Measurements from ENCODE around the gene ILKAP. TPM values are rescaled to one million over a fixed set of nuclear protein-coding genes. Genes with fewer than 3 reads are reported as not detected.

ILKAP gene
- total RNA-seq, 1 experiment from 2014 or later: 31.6 TPM

- no TSS peak for BruUV-seq (replicated peaks)
- Mint-ChIP-seq H3K36me3 (ENCODE audit: insufficient read depth, unreplicated experiment) (no peaks in the 10 kb centered on the region), H3K27me3 (ENCODE audit: insufficient read depth, unreplicated experiment) (no peaks in the 10 kb centered on the region), H3K27ac (ENCODE audit: unreplicated experiment) (no peak overlapping the region), H3K9me3 (ENCODE audit: unreplicated experiment) (no peaks in the 10 kb centered on the region), H3K4me3 (ENCODE audit: unreplicated experiment) (no peak overlapping the region), H3K4me1 (ENCODE audit: low read depth, unreplicated experiment) (no peaks in the 10 kb centered on the region)
- H3K9me3 ChIP-seq: no peaks in the 10 kb centered on the region
- TF ChIP-seq CTCF (IDR thresholded peaks at IDR 0.05; ENCODE audit: insufficient read depth in 1 of 2, low read depth in 1 of 2, low read length in 1 of 2, severe bottlenecking in 1 of 2, unreplicated experiment in 1 of 2): no peak
- H3K4me3 ChIP-seq (ENCODE audit: low read depth, low read length): no peak overlapping the region
- intact Hi-C loops (cut with micrococcal nuclease; ENCODE audit: unreplicated experiment): no loop called here
- POLR2A ChIA-PET: no interaction called here
- no peak for DNase-seq
- CTCF ChIA-PET: no interaction called here
- H3K27me3 ChIP-seq (replicated peaks; ENCODE audit: control insufficient read depth, insufficient read depth, low read length): no peaks in the 10 kb centered on the region
- no peaks in the 10 kb centered on the region for H3K36me3 ChIP-seq (ENCODE audit: control insufficient read depth, insufficient read depth, low read length)
- no peaks in the 10 kb centered on the region for H3K4me1 ChIP-seq
These were observed 63.5 kb downstream of the ILKAP start for GRCh38 chr2:238140040-238140439.

GRCh38 chr2:238139196-238140039 lies 64.1 kb downstream of the ILKAP start:
- intact Hi-C loops (cut with micrococcal nuclease; ENCODE audit: unreplicated experiment): no loop called here
- TF ChIP-seq CTCF (IDR thresholded peaks at IDR 0.05; ENCODE audit: insufficient read depth in 1 of 2, low read depth in 1 of 2, low read length in 1 of 2, severe bottlenecking in 1 of 2, unreplicated experiment in 1 of 2): peak in 1 of 2 experiments; percentile 22
- Histone ChIP-seq H3K36me3 (ENCODE audit: control insufficient read depth, insufficient read depth, low read length) (no peaks in the 10 kb centered on the region), H3K4me1 (no peaks in the 10 kb centered on the region), H3K9me3 (no peaks in the 10 kb centered on the region), H3K27me3 (replicated peaks; ENCODE audit: control insufficient read depth, insufficient read depth, low read length) (no peaks in the 10 kb centered on the region), H3K4me3 (ENCODE audit: low read depth, low read length) (no peak overlapping the region)
- no peak overlapping the region for H3K4me3 Mint-ChIP-seq (ENCODE audit: unreplicated experiment)
- no peaks in the 10 kb centered on the region for H3K9me3 Mint-ChIP-seq (ENCODE audit: unreplicated experiment)
- no peaks in the 10 kb centered on the region for H3K27me3 Mint-ChIP-seq (ENCODE audit: insufficient read depth, unreplicated experiment)
- ChIA-PET CTCF (interaction anchor here (0.6 kb wide), 1 partner anchor 79 kb away, joined by 3 read pairs; no protein-coding TSS in a partner anchor), POLR2A (no interaction called here)
- DNase-seq: no peak
- no peak overlapping the region for H3K27ac Mint-ChIP-seq (ENCODE audit: unreplicated experiment)
- BruUV-seq (replicated peaks): no TSS peak
- H3K36me3 Mint-ChIP-seq (ENCODE audit: insufficient read depth, unreplicated experiment): no peaks in the 10 kb centered on the region
- no peaks in the 10 kb centered on the region for H3K4me1 Mint-ChIP-seq (ENCODE audit: low read depth, unreplicated experiment)

GRCh38 chr2:238138331-238139195 lies 64.9 kb downstream of the ILKAP start, which contains the start of gene KLHL30:
Gene KLHL30 (plus strand): TSS chr2:238138668. CDS start chr2:238140755, 2,087 bp downstream.
- Histone ChIP-seq H3K4me3 (ENCODE audit: low read depth, low read length) (no peak within 1 kb of the TSS), H3K27me3 (replicated peaks; ENCODE audit: control insufficient read depth, insufficient read depth, low read length) (no peaks in the 10 kb centered on the region), H3K4me1 (no peaks in the 10 kb centered on the region), H3K9me3 (no peaks in the 10 kb centered on the region), H3K36me3 (ENCODE audit: control insufficient read depth, insufficient read depth, low read length) (no peaks in the 10 kb centered on the region)
- H3K27ac Mint-ChIP-seq (ENCODE audit: unreplicated experiment): no peak within 1 kb of the TSS
- H3K36me3 Mint-ChIP-seq (ENCODE audit: insufficient read depth, unreplicated experiment): no peaks in the 10 kb centered on the region
- no peaks in the 10 kb centered on the region for H3K27me3 Mint-ChIP-seq (ENCODE audit: insufficient read depth, unreplicated experiment)
- TF ChIP-seq CTCF (IDR thresholded peaks at IDR 0.05; ENCODE audit: insufficient read depth in 1 of 2, low read depth in 1 of 2, low read length in 1 of 2, severe bottlenecking in 1 of 2, unreplicated experiment in 1 of 2): no peak
- CTCF ChIA-PET: interaction anchor here (0.6 kb wide), 1 partner anchor 78 kb away, joined by 3 read pairs; no protein-coding TSS in a partner anchor
- DNase-seq: no peak
- H3K4me1 Mint-ChIP-seq (ENCODE audit: low read depth, unreplicated experiment): no peaks in the 10 kb centered on the region
- H3K4me3 Mint-ChIP-seq (ENCODE audit: unreplicated experiment): no peak within 1 kb of the TSS
- intact Hi-C loops (cut with micrococcal nuclease; ENCODE audit: unreplicated experiment): no loop called here
- POLR2A ChIA-PET: no interaction called here
- no peaks in the 10 kb centered on the region for H3K9me3 Mint-ChIP-seq (ENCODE audit: unreplicated experiment)
- no TSS peak for BruUV-seq (replicated peaks)
